Progenitor cell of endocrine pancreas (in vitro differentiated cells): ENCODE results near the gene LSAMP. TPM values are rescaled to one million over a fixed set of nuclear protein-coding genes. Genes with fewer than 3 reads are reported as not detected.

Source experiments
- DNase-seq: peaks from one replicate; pipeline ENCODE4 v3.0.0; 2021; ENCODE audit warnings: low spot score; ENCODE audit not compliant: unreplicated experiment
- H3K27ac Mint-ChIP-seq: 2 replicates; pipeline ENCODE4 v1.8.0; 2021; ENCODE audit warnings: mild to moderate bottlenecking, moderate library complexity, mixed read lengths
- H3K27me3 Mint-ChIP-seq: 2 replicates; pipeline ENCODE4 v1.8.0; 2021; ENCODE audit warnings: mixed read lengths
- H3K36me3 Mint-ChIP-seq: 2 replicates; pipeline ENCODE4 v1.8.0; 2022; ENCODE audit warnings: mixed read lengths; ENCODE audit not compliant: insufficient read depth
- H3K4me1 Mint-ChIP-seq: 2 replicates; pipeline ENCODE4 v1.8.0; 2021; ENCODE audit warnings: low read depth, mixed read lengths
- H3K4me3 Mint-ChIP-seq: 2 replicates; pipeline ENCODE4 v1.8.0; 2021; ENCODE audit warnings: low read depth, mild to moderate bottlenecking, moderate library complexity, mixed read lengths
- H3K9me3 Mint-ChIP-seq: 2 replicates; pipeline ENCODE4 v1.8.0; 2021; ENCODE audit warnings: low read depth, mixed read lengths
- CTCF ChIP-seq: fragments of 200-600 bp; sonication (generic); IDR thresholded peaks from one replicate; pipeline ENCODE4 v1.5.0; 2021; ENCODE audit warnings: antibody characterized with exemption, mild to moderate bottlenecking; ENCODE audit not compliant: unreplicated experiment
- total RNA-seq: library from RNA; stranded (reverse); gene quantifications from 2 replicates; pipeline ENCODE4 v1.2.1, GENCODE V29; 2021

Gene LSAMP
- total RNA-seq, 1 donor from 2014 or later: 20.7 TPM

- no peak overlapping the region for H3K4me3 Mint-ChIP-seq
- no peaks in the 10 kb centered on the region for H3K27me3 Mint-ChIP-seq
- DNase-seq: no peak
Observed at GRCh38 chr3:115822579-115822978, 622.7 kb downstream of the LSAMP start.

GRCh38 chr3:115819785-115820384 is 625.4 kb downstream of the LSAMP start:
- Mint-ChIP-seq H3K4me1 (peaks cover 4% of the 10 kb centered on the region), H3K4me3 (no peak overlapping the region), H3K27ac (no peak overlapping the region), H3K27me3 (no peaks in the 10 kb centered on the region), H3K9me3 (no peaks in the 10 kb centered on the region), H3K36me3 (no peaks in the 10 kb centered on the region)
- peak; percentile 98 for TF ChIP-seq CTCF
- peak; percentile 25 for DNase-seq

More at GRCh38 chr3:115822579-115822978, 622.7 kb downstream of the LSAMP start:
- H3K36me3 Mint-ChIP-seq: no peaks in the 10 kb centered on the region
- H3K4me1 Mint-ChIP-seq: peaks cover 6% of the 10 kb centered on the region
- no peak for TF ChIP-seq CTCF
- no peak overlapping the region for H3K27ac Mint-ChIP-seq
- no peaks in the 10 kb centered on the region for H3K9me3 Mint-ChIP-seq

GRCh38 chr3:115814778-115815380 is 630.4 kb downstream of the LSAMP start:
- H3K9me3 Mint-ChIP-seq: no peaks in the 10 kb centered on the region
- no peaks in the 10 kb centered on the region for H3K27me3 Mint-ChIP-seq
- TF ChIP-seq CTCF: peak; percentile 94
- peak; percentile 75 for DNase-seq
- H3K4me3 Mint-ChIP-seq: no peak overlapping the region
- no peaks in the 10 kb centered on the region for H3K36me3 Mint-ChIP-seq
- H3K4me1 Mint-ChIP-seq: peaks cover 14% of the 10 kb centered on the region
- no peak overlapping the region for H3K27ac Mint-ChIP-seq

- Mint-ChIP-seq H3K4me3 (no peak overlapping the region), H3K36me3 (no peaks in the 10 kb centered on the region), H3K4me1 (peaks cover 14% of the 10 kb centered on the region), H3K27ac (peak overlapping the region; percentile 1), H3K27me3 (no peaks in the 10 kb centered on the region), H3K9me3 (no peaks in the 10 kb centered on the region)
- no peak for TF ChIP-seq CTCF
- no peak for DNase-seq
Observed at GRCh38 chr3:115814006-115814405, 631.3 kb downstream of the LSAMP start.

GRCh38 chr3:115808816-115809215 is 636.5 kb downstream of the LSAMP start:
- Mint-ChIP-seq H3K27ac (no peak overlapping the region), H3K4me3 (no peak overlapping the region), H3K27me3 (no peaks in the 10 kb centered on the region)

More at GRCh38 chr3:115808816-115809215, 636.5 kb downstream of the LSAMP start:
- no peaks in the 10 kb centered on the region for H3K36me3 Mint-ChIP-seq
- no peaks in the 10 kb centered on the region for H3K9me3 Mint-ChIP-seq
- TF ChIP-seq CTCF: no peak
- H3K4me1 Mint-ChIP-seq: peaks cover 10% of the 10 kb centered on the region
- DNase-seq: no peak
